Astrocyte of the spinal cord (primary cell): ENCODE results near the gene SET.

ENCODE experiments used
- DNase-seq: peaks from one replicate; pipeline ENCODE4 v3.0.0; 2011; ENCODE audit warnings: low read depth, low spot score
- H3K4me3 ChIP-seq: 2 replicates; pipeline ENCODE4 v1.5.1; 2011; ENCODE audit warnings: low read depth, mild to moderate bottlenecking, low read length, moderate library complexity
- CTCF ChIP-seq: IDR thresholded peaks from 2 replicates; pipeline ENCODE4 v1.5.1; 2012; ENCODE audit warnings: low read depth, mild to moderate bottlenecking, low read length, inconsistent platforms
- in situ Hi-C: cut with HindIII; loops from 2 replicates; pipeline ENCODE4 v1.10.0; 2017; ENCODE audit warnings: low sequenced_read_pairs

Gene SET

GRCh38 chr9:128720841-128721486, 31.9 kb downstream of the SET start:
- TF ChIP-seq CTCF: no peak
- in situ Hi-C loops: no loop called here
- DNase-seq: no peak
- H3K4me3 ChIP-seq: no peak overlapping the region

- DNase-seq: no peak
- in situ Hi-C loops: no loop called here
- no peak overlapping the region for H3K4me3 ChIP-seq
- no peak for TF ChIP-seq CTCF
Observed at GRCh38 chr9:128721487-128722010, 32.5 kb downstream of the SET start.

- in situ Hi-C loops: no loop called here
- TF ChIP-seq CTCF: no peak
- H3K4me3 ChIP-seq: no peak overlapping the region
- DNase-seq: no peak
Observed at GRCh38 chr9:128722380-128723351, 33.6 kb downstream of the SET start.

GRCh38 chr9:128723352-128723865, 34.4 kb downstream of the SET start:
- no peak for TF ChIP-seq CTCF
- in situ Hi-C loops: no loop called here
- DNase-seq: no peak
- H3K4me3 ChIP-seq: peak overlapping the region; percentile 66

GRCh38 chr9:128723866-128724743, 35.1 kb downstream of the SET start, which contains the start of gene ZDHHC12:
ZDHHC12 (minus strand) TSS chr9:128724127; CDS start chr9:128724093, 34 bp downstream.
- H3K4me3 ChIP-seq: peak within 1 kb of the TSS; percentile 66
- in situ Hi-C loops: no loop called here
- peak; percentile 97 for DNase-seq
- TF ChIP-seq CTCF: no peak
